Body of pancreas (tissue), 4 donors: Measurements from ENCODE around the gene CFAP107.

Source experiments
- POLR2A ChIP-seq, 3 donors: fragments of 450-650 bp; IDR thresholded peaks; one replicate each; pipeline ENCODE4 v1.6.1; 2016; ENCODE audit warnings: antibody characterized with exemption in 3 of 3, mild to moderate bottlenecking in 2 of 3
- TF ChIP-seq, protein P1 (sequence below), 7 experiments: fragments of 450-650 bp in 4 of 7; fragments of 200-600 bp in 3 of 7; sonication (generic) in 3 of 7; IDR thresholded peaks; one replicate each; pipeline ENCODE4 v1.5.1; 2016 to 2019; ENCODE audit warnings: antibody characterized with exemption in 7 of 7

DNA sequence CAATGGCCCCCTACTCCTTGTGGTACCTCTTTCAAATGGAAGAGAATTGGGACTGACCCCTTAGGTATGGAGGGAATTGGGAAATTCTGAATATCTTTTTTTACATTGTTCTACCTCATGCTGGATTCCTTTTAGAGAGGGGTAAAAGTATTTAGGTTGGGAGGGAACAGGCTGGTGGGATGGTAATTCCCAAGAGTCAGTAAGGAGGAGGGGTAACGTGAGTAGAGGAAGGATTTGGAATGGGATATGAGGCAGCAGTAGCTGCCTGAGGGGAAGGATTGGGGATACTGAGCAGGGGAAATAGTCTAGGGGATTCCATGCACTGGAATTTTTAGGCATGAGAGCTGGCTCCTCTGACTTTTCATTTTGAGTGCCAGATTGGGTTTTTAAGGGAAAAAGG, 33.9 kb upstream of the CFAP107 start:
- TF ChIP-seq, protein P1, sequence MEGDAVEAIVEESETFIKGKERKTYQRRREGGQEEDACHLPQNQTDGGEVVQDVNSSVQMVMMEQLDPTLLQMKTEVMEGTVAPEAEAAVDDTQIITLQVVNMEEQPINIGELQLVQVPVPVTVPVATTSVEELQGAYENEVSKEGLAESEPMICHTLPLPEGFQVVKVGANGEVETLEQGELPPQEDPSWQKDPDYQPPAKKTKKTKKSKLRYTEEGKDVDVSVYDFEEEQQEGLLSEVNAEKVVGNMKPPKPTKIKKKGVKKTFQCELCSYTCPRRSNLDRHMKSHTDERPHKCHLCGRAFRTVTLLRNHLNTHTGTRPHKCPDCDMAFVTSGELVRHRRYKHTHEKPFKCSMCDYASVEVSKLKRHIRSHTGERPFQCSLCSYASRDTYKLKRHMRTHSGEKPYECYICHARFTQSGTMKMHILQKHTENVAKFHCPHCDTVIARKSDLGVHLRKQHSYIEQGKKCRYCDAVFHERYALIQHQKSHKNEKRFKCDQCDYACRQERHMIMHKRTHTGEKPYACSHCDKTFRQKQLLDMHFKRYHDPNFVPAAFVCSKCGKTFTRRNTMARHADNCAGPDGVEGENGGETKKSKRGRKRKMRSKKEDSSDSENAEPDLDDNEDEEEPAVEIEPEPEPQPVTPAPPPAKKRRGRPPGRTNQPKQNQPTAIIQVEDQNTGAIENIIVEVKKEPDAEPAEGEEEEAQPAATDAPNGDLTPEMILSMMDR (IDR thresholded peaks at IDR 0.05), result no peak
- no peak for TF ChIP-seq POLR2A (IDR thresholded peaks at IDR 0.05)
